ENCODE measurements around the gene NME4. TPM values are rescaled to one million over a fixed set of nuclear protein-coding genes. Genes with fewer than 3 reads are reported as not detected.

The NME4 gene
- total RNA-seq, 1 experiment from 2014 or later = 261 TPM

DNA sequence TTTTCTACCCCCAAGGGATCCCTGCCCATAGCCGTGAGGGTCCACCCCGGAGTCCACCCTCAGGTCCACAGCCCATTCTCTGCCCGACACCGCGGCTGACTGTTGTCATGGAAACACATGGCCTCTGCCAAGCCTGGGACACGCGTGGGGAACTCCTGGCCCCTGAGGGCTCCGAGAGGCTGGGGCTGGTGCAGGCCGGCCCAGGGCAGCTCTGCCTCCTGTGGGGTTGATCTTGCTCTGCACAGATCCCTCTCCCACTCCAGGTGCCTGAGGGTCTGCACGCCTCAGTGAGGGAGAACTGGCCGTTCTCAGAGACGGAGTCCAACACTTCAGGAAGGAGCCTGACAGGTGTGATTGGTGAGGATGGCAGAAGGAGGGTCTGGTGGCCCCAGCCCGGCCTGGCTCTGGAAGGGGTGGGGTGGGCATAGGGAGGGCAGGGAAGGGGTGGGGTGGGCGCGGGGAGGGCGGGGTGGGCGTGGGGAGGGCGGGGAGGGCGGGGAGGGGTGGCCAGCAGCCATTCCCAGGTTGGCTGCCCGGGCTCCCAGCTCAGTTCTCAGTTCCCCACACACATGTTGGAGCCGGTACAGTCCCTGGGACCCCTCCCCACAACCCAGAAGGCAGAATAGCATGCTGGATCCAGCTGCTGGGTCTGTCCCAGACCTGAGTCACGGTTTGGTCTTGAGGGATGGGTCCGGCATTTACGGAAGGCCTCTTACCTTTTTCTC is 33.1 kb upstream of the NME4 start:
- no peaks in the 10 kb centered on the region for H3K9me3 ChIP-seq (ENCODE audit: low read depth, low read length, poor library complexity, severe bottlenecking)
- TF ChIP-seq, protein P1, sequence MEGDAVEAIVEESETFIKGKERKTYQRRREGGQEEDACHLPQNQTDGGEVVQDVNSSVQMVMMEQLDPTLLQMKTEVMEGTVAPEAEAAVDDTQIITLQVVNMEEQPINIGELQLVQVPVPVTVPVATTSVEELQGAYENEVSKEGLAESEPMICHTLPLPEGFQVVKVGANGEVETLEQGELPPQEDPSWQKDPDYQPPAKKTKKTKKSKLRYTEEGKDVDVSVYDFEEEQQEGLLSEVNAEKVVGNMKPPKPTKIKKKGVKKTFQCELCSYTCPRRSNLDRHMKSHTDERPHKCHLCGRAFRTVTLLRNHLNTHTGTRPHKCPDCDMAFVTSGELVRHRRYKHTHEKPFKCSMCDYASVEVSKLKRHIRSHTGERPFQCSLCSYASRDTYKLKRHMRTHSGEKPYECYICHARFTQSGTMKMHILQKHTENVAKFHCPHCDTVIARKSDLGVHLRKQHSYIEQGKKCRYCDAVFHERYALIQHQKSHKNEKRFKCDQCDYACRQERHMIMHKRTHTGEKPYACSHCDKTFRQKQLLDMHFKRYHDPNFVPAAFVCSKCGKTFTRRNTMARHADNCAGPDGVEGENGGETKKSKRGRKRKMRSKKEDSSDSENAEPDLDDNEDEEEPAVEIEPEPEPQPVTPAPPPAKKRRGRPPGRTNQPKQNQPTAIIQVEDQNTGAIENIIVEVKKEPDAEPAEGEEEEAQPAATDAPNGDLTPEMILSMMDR (conservative IDR thresholded peaks at IDR 0.05; ENCODE audit: low read depth, low read length) = no peak
- CTCF ChIA-PET = interaction anchor here (0.5 to 2.2 kb wide), 2 partner anchors 257 to 285 kb away, joined by 3 to 25 read pairs; partner anchors contain the start of gene WDR90
- H3K4me1 ChIP-seq (ENCODE audit: insufficient read depth, low read length, poor library complexity, severe bottlenecking) = no peaks in the 10 kb centered on the region
- no peaks in the 10 kb centered on the region for H3K27me3 ChIP-seq (replicated peaks; ENCODE audit: insufficient read depth, low read depth, low read length, poor library complexity)
- H3K36me3 ChIP-seq (ENCODE audit: insufficient read depth, low read length, poor library complexity, severe bottlenecking) = peaks cover 20% of the 10 kb centered on the region
- no peak overlapping the region for H3K27ac ChIP-seq (ENCODE audit: low read depth, low read length, poor library complexity, severe bottlenecking)
- no peak for DNase-seq (ENCODE audit: low spot score)
- intact Hi-C loops (cut with micrococcal nuclease; ENCODE audit: unreplicated experiment) = loop anchor here (5.0 kb wide), 1 partner anchor 257 kb away; no protein-coding TSS in a partner anchor
- POLR2A ChIA-PET (ENCODE audit: low non-redundant PET) = interaction anchor here (0.6 kb wide), 1 partner anchor 235 kb away, joined by 3 read pairs; no protein-coding TSS in a partner anchor
- BruUV-seq (replicated peaks) = no TSS peak
- H3K4me3 ChIP-seq (ENCODE audit: low read depth, low read length, poor library complexity, severe bottlenecking) = no peak overlapping the region

DNA sequence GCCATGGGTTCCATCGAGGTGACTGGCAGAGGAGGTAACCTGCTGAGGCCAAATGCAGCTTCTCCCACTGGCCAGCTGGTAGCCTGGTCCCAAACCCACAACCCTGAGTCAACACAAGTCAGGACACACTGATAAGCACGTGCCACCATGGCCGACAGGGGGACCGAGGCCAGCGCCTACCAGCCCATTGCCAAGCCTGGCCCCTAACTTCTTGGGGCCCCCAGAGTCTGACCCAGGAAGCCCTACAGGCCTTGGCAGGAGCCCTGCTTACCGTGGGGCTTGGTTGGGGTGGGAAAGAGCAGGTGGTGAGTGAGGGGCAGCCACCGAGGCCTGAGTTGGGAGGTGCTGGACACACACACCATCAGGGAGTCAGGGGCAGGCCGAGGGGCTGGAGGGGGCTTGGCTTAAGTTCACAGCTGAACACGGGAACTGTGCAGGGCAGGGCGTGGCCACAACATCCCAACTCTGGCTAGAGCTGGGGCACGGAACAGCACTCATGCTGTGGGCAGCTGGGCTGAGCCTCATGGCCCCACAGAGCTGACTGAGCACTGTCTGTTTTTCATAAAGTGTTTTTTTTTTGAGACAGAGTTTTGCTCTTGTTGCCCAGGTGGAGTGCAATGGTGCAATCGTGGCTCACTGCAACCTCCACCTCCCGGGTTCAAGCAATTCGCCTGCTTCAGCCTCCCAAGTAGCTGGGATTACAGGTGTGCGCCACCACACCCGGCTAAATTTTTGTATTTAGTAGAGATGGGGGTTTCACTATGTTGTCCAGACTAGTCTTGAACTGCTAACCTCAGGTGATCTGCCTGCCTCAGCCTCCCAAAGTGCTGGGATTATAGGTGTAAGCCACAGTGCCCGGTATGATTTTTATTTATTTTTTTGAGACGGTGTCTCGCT is 32.2 kb upstream of the NME4 start:
- no peak for TF ChIP-seq EZH2 (IDR thresholded peaks at IDR 0.05; ENCODE audit: borderline replicate concordance, low read depth, low read length, poor library complexity, severe bottlenecking)
- TF ChIP-seq, protein P1 (conservative IDR thresholded peaks at IDR 0.05; ENCODE audit: low read depth, low read length) = no peak
- ChIA-PET POLR2A (ENCODE audit: low non-redundant PET) (no interaction called here), CTCF (interaction anchor here (1.3 kb wide), 1 partner anchor 299 kb away, joined by 6 read pairs; no protein-coding TSS in a partner anchor)
- intact Hi-C loops (cut with micrococcal nuclease; ENCODE audit: unreplicated experiment) = loop anchor here (5.0 kb wide), 1 partner anchor 258 kb away; no protein-coding TSS in a partner anchor
- no peaks in the 10 kb centered on the region for H3K27me3 ChIP-seq (replicated peaks; ENCODE audit: insufficient read depth, low read depth, low read length, poor library complexity)
- no TSS peak for BruUV-seq (replicated peaks)
- H3K36me3 ChIP-seq (ENCODE audit: insufficient read depth, low read length, poor library complexity, severe bottlenecking) = peaks cover 20% of the 10 kb centered on the region
- no peaks in the 10 kb centered on the region for H3K9me3 ChIP-seq (ENCODE audit: low read depth, low read length, poor library complexity, severe bottlenecking)
- no peak for DNase-seq (ENCODE audit: low spot score)
- H3K4me1 ChIP-seq (ENCODE audit: insufficient read depth, low read length, poor library complexity, severe bottlenecking) = no peaks in the 10 kb centered on the region
- no peak overlapping the region for H3K4me3 ChIP-seq (ENCODE audit: low read depth, low read length, poor library complexity, severe bottlenecking)
- H3K27ac ChIP-seq (ENCODE audit: low read depth, low read length, poor library complexity, severe bottlenecking) = no peak overlapping the region

DNA sequence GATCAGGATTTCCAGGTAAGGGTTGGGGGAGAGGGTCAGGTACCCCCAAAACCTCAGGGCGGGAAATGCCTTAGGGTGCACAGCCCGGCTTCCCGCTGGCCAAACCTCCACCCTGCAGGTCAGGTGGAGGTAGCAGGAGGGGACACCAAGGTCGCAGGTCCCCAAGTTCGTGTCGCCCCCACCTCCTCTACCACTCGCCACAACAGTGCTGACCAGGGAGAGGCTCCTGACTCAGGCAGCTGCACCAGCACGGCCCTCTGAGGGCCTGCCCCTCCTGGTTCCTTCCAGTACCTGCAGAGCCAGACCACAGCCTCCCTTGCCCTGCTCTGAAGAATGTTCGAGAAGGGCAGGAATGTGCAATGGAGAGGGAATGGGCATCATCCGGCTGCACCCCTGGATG is 30.5 kb upstream of the NME4 start:
- intact Hi-C loops (cut with micrococcal nuclease; ENCODE audit: unreplicated experiment) = no loop called here
- TF ChIP-seq EZH2 (IDR thresholded peaks at IDR 0.05; ENCODE audit: borderline replicate concordance, low read depth, low read length, poor library complexity, severe bottlenecking) = no peak
- TF ChIP-seq, protein P1 (conservative IDR thresholded peaks at IDR 0.05; ENCODE audit: low read depth, low read length) = no peak
- BruUV-seq (replicated peaks) = no TSS peak
- no peak overlapping the region for H3K4me3 ChIP-seq (ENCODE audit: low read depth, low read length, poor library complexity, severe bottlenecking)
- H3K4me1 ChIP-seq (ENCODE audit: insufficient read depth, low read length, poor library complexity, severe bottlenecking) = no peaks in the 10 kb centered on the region
- H3K27ac ChIP-seq (ENCODE audit: low read depth, low read length, poor library complexity, severe bottlenecking) = no peak overlapping the region
- H3K27me3 ChIP-seq (replicated peaks; ENCODE audit: insufficient read depth, low read depth, low read length, poor library complexity) = no peaks in the 10 kb centered on the region
- DNase-seq (ENCODE audit: low spot score) = no peak
- CTCF ChIA-PET = interaction anchor here (1.3 kb wide), 1 partner anchor 301 kb away, joined by 6 read pairs; no protein-coding TSS in a partner anchor
- H3K36me3 ChIP-seq (ENCODE audit: insufficient read depth, low read length, poor library complexity, severe bottlenecking) = peaks cover 20% of the 10 kb centered on the region
- POLR2A ChIA-PET (ENCODE audit: low non-redundant PET) = no interaction called here
- no peaks in the 10 kb centered on the region for H3K9me3 ChIP-seq (ENCODE audit: low read depth, low read length, poor library complexity, severe bottlenecking)

Data from A673 (cell line).